Activated T-cell treated with anti-CD3 and anti-CD28 coated beads for 4 hours (primary cell): Measurements from ENCODE around the gene PMVK.
"Not testable (repeated sequence)": the region's sequence is repeated elsewhere in the genome, so short reads cannot be mapped to it uniquely, and the experiment has no call there.

ENCODE experiments used
- DNase-seq: peaks from one replicate; pipeline ENCODE4 v3.0.0-alpha.2; 2020

The PMVK gene

DNA sequence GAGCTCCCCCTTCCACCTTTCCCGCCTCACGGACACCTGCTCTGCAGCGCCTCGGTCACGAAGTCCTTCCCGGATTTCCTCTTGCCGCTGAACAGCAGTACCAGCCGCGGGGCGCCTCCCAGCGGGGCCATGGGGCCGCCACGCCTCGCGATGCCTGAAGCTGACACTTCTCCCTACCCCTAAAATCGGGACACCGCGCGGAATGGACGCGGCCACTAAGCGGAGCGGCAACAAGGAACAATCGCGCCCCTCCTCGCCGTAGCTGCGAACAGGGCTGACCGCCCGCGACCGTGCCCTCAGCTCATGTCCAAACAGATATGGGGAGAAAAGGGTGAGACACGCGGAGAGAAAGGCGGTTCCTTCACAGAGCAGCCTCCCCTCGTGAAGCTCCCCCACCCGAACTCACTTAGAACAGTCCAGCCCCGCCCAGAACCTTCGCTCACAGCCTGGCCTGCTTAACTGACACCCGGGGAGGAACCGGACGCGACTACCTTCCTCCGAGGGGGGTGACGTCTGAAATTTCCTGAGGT, at the start of gene PMVK:
TSS of gene PMVK (minus strand) at position 165 of the 530 bp plus-strand sequence. CDS start at position 131, 34 bp downstream.
- peak; percentile 92 for DNase-seq

DNA sequence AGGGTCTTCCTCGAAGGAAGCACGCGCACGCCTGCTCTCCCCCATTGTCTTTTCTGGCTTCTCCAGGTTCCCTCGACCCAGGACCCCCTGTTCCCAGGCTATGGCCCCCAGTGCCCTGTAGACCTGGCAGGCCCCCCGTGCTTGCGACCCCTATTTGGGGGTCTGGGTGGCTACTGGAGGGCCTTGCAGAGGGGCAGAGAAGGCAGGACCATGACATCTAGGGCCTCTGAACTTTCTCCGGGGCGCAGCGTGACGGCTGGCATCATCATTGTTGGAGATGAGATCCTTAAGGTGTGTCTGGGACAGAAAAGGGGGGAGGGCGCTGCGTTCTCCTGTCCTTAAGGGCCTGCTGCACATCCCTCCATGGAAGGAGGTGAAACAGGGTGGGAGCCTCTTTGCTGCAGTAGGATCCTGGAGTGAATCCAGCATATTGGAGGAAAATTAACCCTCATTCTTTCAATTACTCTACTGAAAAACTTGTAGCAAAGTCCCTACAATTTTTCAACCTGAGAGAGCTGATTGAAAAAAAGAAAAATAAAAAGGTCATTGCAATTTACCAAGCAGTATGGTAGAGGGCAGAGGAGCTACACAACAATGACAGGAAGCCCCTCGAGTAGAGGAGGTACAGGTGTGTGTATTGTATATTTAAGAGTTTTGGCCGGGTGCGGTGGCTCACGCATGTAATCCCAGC, 47.4 kb upstream of the PMVK start:
- DNase-seq: no peak

DNA sequence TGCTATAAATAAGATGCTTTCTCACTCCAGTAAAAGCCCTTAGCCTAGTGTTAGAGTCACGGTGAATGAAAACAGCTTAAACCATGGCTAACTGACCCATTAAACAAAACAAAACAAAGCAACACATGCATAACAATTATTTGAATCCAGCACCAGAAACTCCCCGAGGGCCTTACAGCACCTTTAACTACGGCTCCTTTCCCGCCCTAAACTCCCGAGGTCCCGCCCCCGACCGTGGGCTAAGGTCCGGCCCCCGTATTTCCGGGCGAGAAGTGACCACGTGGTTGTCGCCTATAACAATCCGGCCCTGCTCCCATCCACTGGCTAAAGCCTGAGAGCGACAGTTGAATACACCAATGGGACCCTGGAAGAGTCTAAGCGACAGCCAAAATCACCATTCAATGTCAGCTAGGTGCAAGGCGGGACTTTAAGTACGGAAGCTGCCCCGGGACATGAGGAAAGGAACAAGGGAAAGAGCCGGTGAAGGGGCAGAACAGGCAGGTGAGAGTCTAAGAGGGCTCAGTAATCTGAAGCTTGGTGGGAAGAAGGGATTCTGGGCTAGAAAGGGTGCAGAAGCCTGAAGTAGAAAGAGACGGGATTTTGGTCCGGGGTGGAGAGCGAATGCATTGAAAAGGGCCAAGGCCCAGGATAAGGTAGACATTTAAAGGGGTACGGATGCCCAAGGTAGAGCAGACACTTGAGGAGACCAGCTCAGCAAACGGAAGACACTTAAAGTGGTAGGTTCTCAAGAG, 46.6 kb upstream of the PMVK start, which contains the start of gene FLAD1:
TSS of gene FLAD1 (plus strand) at position 448 of the 752 bp plus-strand sequence. CDS start 351 bp downstream, outside the sequence.
- peak; percentile 94 for DNase-seq

DNA sequence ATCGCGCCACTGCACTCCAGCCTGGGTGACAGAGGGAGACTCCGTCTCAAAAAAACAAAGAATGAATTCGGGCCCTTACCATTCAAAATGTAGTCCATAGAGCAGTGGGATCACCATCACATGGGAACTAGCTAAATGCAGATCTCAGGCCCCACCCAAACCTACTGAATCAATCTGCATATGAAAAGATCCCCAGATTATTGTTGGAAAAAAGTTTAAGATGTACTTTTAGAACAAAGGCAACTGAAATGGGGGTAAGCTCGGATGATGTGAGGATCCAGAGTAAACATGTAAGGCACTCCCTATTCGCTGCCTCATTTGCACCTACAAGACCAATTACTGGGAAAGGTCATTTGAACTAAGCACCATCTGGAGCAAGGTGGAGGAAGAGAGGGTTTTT, 45.8 kb upstream of the PMVK start:
- DNase-seq: no peak

DNA sequence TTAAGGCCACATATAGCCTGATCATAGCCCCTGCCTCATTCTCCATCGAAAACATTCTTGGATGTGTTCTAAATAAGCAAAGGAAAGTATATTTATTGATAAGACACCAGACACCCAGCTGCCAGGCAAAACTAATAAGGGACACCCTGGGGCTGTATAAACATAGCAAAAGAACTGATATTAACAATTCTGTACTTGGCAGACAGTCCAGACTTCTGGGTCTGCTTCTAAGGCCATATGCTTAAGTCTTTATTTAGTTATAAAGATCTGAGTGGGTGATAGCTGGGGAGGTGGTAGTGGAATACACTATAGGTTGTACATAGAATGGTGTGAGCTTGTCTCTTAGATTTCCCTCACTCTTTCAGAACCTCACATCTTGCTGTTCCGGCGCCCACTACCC, 41.8 kb upstream of the PMVK start:
- no peak for DNase-seq

DNA sequence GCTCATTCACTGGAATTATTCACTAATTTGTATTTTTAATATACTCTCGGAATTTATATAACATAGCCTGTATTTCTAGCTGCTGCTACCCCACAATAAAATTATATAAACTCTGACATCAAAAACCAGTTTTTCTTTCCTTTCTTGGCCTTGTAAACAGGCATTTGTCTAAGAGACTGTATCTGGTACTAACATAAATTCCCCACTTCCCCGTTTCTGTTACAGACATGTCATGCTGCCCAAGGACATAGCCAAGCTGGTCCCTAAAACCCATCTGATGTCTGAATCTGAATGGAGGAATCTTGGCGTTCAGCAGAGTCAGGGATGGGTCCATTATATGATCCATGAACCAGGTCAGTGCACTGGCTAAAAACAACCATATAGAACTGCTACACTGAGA, 41.2 kb upstream of the PMVK start:
- not testable (repeated sequence) for DNase-seq

DNA sequence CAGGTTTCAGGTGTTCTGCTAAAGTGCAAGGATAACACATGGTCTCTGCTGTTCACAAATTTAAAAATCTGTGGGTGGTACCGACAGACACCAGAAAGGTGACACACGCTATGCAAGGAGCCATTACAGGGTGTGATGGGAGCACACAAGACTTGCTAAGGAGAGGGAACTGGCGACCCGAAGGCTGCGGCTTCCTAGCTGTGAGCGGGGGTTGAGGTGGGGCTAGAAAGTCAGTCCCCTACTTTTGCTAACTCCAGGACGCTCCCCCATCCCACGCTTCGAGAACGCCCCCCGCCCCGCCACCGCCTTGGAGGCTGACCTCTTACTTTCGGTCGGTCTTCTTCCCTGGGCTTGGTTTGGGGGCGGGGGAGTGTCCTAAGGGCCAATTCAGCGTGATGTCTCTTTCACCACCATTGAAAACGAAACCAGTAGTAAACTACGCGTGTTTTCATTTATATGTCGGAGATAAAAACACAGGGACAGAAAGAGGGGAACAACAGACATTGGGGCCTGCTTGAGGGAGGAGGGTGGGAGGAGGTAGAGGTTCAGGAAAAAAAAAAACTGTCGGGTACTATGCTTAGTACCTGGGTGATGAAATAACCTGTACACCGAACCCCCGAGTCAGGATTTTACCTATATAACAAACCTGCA, 39.0 kb upstream of the PMVK start:
- DNase-seq: no peak

DNA sequence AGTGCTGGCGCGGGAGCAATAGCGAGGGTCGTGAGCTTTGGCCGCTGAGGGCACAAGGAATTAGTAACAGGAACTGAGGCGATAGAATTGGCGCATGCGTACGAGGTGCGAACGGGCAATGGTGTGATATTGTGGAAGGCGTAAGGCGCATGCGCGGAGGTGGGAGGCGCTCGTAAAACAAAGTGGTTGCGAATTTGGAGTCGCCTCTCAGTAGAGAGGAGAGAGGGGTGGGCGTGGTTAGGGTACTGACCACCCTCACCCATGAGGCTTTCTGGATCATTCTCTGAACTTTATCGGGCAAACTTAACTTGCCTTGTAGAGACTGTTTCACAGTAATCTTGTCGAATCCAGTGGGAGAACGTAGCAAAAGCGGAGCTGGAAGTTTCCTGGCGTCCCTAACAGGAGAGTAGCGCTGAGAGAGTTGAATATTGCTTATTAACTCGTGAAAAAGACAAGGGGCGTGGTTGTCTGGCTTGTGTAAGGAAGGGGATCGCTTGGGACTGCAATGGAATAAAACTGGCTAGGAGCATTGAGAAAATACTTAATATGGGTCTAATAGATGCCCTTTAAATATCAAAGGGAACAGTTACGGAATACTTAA, 38.4 kb upstream of the PMVK start:
- DNase-seq: peak; percentile 92

DNA sequence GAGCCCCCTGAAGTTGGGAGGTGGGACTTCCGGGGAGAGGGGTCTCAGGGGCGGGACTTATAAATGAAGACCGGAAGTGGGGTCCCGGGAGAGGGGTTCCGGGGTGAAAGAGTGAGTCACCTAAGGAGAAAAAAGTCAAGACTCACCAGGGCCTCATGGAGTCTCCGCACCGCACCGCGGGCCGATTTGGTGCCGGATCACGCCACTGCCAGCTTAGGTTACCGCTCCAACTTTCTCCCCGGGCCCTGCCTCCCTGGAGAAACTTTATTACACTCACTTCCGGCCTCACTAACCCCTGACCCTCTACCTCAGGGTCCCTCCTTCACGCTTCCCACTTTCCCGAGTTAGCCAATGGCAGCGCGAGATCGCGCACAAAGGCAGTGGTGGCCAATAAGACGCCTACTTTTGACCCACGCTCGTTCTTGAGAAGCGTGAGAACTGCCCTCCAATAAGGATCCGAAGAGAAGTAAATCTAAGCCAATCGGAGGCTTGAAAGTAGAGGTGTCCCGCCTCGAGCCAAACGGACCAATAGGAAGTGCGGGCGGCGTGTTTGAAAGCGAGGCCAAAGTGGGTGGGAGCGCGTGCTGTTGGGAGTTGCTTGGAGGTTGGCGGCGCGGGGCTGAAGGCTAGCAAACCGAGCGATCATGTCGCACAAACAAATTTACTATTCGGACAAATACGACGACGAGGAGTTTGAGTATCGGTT, 37.7 kb upstream of the PMVK start, which contains the start of gene CKS1B:
TSS of gene CKS1B (plus strand) at position 580 of the 706 bp plus-strand sequence. CDS start at position 645, 65 bp downstream.
- peak; percentile 93 for DNase-seq

DNA sequence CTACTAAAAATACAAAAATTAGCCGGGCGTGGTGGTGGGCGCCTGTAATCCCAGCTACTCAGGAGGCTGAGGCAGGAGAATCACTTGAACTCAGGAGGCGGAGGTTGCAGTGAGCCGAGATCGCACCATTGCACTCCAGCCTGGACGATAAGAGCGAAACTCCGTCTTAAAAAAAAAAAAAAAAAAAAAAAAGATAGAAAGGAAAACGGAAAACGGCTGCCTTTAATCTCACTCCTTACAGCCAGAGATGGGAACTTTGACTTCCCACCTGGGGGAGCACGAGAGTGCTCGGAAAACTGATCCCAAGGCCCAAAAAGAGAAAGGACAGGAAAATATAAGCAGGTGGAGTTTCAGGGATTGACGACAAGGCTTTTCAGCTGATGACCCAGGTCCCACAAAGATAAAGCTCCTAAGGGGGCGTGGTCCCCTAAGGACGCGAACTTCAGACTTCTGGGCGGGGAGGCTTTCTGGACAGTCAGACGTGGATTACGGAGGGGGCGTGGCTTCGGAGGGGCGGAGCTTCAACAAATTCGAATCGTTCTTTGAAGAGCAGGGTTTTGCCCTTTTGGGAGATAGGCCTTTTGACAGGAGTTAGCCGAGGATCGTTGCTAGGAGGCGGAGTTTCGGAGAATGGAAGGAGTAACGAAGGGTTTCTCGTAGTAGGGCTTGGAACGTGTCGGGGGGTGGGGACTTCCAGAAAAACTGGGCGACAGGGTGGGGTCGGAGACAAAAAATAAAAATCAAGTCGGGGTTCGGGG, 37.0 kb upstream of the PMVK start:
- DNase-seq: peak; percentile 91

DNA sequence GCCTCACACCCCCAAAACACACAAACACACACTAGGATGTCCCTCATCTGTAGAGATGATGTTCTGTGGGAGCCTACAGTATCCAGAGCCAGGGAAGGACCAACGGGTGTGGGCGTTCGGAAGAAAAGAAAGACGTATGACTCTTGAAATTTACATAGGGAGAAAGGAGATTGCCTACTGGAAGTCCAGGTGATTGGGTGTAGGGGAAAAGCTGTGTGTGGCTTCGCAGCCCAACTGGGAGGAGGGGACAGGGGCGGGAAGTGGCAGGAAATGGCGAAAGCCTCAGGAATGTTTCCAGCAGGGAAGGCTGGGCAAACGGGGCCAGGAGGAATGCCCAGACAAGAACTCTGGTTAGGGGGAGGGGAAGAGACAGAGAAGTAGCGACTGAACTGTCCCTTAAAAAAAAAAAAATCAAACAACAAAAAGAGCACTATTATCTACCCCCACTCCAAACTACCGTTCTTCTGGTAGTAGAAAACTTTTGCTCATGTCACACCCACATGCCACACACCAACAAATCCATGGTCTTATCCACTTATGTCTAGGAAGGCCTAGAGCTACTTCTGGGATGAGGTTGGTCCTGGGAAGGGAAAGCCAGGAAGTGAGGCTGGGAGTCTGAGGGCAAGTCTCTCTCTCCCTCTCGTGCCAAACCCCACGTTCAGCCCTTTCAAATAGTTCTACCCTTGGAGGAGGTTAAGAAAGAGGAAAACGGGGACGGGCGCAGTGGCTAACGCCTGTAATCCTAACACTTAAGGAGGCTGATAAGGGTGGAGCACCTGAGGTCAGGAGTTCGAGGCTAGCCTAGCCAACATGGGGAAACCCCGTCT, 36.2 kb upstream of the PMVK start:
- no peak for DNase-seq

DNA sequence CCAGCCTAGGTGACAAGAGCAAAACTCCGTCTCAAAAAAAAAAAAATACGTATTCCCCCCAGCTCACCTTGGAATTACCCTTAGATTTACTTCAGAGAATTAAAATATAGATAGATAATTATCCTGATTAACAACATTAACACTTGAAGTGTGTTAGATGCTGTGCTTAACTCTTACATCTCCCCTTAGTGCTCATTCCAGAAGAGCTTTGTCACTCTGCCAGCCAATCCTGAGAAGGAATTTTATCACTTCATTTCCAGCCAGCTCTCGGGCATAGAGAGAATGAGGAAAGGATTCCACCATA, 35.6 kb upstream of the PMVK start:
- no peak for DNase-seq

DNA sequence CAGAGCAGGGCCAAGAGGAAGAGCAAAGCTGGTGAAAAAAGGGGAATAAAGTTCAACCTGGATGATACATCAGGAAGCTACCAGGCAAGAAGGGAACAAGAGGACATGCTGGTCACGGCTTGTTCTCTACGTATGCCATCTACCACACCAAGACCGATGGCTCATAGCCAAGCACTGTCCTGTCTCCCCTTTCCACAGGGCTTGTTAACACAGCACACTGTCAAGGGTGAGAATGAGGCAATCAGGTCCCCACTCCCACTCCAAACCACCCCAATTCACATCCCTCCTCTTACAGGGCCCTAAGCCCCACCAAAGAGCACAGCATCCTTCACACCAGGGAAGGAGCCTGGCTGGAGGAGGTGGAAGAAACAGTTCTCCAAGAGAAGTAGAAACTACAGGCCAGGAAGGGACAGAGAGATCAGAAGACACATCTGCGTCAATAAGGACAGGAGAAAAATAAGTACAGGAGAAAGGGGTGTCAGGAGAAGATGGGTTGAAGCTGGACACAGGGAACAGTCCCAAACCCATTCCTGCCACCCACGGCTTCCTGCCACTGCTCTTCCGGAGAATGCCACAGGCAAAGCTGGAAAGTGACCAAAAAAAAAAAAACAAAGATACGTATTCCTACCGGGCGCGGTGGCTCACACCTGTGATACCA, 35.0 kb upstream of the PMVK start:
- no peak for DNase-seq

DNA sequence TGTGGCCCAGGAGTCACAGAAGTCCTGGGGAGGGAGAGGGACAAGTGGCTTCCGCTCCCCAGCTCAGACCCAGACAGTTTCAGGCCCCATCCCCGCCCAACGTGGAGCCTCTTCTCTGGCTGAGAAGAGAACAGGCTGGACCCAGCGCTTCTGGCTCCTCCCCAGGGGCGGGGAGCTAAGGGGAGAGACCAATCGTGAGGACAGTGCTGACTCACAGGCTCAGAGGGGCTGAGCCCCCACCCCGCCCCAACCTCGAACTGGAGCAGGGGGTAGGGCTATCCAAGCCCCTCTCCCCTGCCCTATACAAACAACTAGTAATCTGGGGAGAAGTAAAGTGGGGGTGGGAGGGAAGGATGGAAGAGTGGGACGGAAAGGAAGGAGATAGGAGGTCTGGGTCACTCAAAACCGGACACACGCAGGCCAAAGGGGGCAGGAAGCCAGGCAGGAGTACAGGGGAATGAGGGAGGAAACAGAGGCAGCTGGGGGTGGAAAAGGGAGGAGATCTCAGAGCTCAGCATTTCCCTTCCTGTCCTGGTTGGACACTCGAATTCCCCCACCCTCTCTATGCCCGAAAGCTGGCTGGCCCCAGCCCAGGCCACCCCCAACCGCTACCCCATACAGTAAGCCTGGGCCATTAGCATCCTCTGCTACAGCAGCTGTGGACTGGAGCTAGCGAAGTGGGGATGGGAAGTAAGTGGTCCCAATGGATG, 34.3 kb upstream of the PMVK start, which contains the start of gene SHC1:
TSS of gene SHC1 (minus strand) at position 117 of the 710 bp plus-strand sequence. CDS start 221 bp downstream, outside the sequence.
- DNase-seq: no peak

DNA sequence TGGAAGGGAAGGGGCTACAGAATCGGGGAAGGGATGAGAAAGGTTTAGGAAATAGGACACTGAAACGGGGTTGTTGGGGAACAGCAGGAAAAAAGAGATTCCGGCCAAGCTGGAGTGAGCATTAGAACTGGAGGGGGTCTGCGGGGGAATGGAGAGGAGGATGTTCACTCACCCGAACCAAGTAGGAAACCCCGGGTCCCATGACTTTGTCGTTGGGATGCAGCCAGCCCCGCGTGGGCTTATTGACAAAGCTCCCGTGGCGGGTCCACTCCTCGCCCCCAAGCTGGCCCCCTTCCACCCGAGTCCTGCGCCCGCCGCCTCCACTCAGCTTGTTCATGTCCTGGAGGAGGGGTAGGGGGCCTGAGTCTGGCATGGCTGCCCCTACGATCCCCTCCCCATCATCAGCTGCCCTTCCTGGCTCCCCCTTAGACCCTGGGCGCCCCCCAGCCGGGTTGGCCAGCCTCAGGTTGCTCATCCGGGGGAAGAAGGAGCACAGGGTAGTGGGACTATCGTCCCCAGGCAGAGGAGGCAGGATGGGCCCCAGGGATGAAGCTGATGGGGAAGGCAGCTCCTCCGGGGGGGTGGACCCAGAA, 33.4 kb upstream of the PMVK start:
- no peak for DNase-seq

DNA sequence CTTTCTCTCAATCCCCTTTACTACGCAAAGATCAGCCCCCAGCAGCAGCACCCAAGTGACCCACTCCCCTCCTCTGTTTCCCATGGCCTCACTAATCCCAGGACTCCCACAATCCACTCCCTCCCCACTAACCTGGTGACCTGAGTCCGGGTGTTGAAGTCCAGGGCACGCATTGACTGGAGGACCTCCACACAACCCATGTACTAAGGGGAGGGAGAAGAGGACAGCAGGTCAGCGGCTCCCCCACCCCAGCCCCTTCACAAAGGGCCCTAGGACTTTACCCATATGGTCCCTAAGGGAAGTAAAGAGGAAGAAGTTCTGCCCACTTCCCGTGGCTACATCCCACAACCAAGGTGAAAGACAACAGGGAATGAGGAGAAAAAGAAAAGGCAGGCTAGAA, 32.7 kb upstream of the PMVK start:
- DNase-seq: no peak

DNA sequence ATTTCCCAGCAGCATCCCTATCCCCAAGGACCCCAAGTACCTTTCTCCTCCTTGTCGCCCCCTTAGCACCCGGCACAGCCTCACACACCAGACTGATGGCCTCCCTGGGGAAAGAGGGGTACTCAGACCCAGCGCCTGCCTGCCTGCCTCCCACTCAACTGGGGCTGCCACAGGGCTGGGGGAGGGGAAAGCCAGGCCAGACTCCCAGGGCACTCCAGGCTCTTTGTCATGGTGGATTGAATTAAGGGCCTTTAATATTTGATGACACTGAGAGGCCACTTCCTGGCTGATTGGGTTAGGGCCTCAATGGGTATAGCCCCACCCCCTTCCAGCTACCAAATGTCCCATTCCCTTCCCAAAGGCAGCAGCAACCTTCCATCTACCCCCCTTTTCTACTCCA, 32.2 kb upstream of the PMVK start:
- DNase-seq: no peak

DNA sequence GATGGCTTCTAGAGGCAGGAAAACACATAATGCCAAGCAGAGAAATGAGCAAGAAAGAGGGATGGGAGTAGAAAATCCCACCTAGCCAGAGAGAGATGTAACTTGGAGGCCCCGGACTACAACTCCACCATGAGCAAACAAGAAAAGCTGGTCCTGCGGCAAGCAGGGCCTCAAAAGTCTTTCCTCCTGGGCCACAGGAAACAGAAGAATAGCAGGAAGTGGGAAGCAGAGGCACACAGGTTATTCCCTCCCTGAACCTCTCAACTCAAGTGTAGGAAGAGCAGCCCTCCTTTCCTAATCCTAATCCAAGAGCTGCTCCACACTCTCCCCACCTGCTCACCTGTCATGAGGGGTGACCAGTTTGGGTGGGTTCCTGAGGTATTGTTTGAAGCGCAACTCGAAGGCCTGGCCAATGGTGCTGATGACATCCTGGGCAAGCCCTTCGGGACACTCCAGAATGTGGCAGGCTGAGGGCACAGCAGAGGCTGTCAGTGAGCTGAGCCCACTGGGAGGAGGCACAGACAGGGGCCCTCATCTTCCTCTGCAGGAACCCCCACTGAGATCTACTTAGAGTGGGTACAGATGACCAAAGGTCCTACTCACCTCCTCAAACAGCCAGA, 30.9 kb upstream of the PMVK start:
- no peak for DNase-seq

DNA sequence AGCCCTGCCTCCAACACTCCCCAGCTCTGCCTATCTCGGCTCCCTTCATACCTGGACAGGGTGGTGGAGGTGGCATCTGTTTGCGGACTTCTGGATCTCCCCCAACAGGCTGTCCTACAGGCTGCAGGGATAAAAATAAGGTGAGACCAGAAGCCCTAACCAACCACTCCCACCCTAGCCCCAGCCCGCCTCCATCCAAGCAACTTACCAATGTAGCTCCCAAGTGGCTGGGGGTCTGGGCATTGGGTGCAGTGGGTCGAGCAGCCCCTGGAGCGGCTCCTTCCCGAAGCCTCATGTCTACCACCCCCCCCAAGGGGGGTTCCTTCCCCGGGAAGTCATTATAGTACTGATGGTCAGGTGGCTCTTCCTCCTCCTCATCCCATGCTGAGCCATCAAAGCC, 29.6 kb upstream of the PMVK start:
- DNase-seq: no peak
